KBM-7 (cell line): Measurements from ENCODE around the gene CBFA2T3.

ENCODE experiments used
- DNase-seq: peaks from one replicate; pipeline ENCODE4 v3.0.0-alpha.2; 2015
- in situ Hi-C: fragments of 300-500 bp; cut with MboI; formaldehyde crosslinking; loops from 2 replicates; pipeline ENCODE4 v1.14.3; 2020; ENCODE audit warnings: low sequenced_read_pairs, low pct_unique_long_range_greater_than_20kb, mixed read lengths

CBFA2T3 gene

DNA sequence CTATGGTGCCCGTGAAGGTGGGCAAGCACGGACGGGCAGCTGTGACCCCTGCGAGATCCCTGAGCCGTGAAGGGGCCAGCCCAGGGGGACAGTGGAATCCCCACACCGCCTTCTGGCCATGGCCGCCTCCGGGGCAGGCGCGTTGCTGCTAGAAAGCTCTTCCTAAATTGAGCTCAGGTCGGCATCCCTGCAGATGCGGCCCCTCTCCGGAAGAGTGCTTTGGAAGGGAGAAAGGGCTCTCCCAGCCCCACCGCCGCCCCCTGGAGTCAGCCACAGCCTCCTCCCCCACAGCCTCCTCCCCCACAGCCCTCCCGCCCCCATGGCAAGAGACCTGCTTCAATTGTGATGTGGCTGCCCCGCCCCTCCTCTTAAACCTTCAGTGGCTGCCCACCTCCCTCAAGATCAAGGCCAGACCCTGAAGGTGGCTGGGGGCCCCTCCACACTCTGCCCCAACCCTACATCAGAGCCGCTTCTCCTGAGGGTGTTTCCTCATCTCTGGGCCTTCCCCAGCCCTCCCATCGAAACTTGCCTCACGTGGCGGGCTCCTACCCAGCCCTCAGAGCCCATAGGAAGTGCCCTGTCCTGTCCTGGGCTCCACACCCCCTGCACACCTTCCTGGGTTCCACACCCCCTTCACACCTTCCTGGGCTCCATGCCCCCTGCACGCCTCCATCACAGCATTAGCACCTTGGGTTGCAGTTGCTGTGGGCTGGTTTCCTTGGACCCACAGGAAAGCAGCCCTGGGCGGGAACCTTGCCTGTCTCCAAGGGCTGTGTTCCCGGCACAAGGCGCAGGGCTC lies 5.5 kb upstream of the CBFA2T3 start:
- DNase-seq = peak; percentile 72
- in situ Hi-C loops = no loop called here

DNA sequence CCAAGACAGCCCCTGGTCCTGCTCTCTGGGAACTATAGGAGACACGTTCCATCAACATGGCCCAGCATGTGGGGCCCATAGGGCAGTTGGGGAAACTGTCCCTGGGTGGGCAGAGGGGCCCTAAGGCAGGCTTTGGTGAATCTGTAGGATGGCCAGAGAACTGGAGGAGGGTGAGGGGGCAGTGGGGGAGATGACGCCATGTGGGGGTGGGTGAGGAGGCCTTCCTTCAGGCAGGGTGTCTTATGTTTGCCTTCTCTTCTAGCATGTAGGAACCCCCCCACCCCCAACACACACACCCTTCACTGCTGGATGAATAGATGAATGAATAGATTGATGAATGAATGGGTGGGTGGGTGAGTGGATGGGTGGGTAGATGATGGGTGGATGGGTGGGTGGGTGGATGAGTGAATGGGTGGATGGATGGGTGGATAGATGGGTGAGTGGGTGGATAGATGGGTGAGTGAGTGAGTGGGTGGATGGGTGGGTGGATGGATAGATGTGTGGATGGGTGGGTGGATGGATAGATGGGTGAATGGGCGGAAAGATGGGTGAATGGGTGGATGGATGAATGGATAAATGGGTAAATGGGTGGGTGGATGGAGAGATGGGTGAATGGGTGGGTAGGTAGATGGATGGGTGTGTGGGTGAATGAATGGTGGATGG lies 2.5 kb upstream of the CBFA2T3 start:
- DNase-seq = no peak
- in situ Hi-C loops = no loop called here

DNA sequence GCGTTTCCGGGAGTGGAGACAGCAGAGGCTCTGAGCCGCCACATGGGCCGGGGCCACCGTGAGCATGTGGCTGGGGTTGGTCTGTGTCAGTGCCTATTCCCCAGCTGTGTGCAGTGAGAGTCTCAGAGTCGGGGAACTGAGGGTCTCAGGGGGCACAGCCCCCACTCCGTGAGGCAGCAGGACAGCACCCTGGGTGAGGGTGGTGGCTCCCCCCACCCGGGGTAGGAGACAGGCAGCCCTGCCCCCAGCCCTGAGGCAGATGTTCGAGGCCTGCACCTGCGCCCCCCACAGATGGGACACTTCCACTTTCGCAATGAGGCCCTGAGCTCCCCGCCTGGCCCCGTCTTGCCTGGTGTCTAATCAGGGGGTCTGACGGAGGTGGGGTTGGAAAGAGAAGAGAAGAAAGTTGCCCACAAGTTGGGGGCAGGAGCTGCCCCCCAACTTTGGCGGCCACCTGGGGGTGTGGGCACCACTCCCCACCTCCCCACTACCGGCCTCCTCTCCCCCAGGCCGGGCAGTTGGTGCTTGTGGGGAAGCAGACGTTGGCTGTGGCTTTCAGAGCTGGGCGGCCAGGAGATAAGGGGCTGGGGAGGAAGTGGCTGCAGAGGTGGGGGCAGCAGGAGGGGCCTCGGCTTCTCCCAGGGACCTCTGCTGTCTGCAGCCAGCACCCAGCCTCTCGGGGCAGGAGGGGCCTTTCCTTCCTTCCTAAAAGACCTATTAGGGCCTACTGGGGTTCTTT lies 1.8 kb upstream of the CBFA2T3 start:
- DNase-seq = peak; percentile 96
- in situ Hi-C loops = no loop called here

DNA sequence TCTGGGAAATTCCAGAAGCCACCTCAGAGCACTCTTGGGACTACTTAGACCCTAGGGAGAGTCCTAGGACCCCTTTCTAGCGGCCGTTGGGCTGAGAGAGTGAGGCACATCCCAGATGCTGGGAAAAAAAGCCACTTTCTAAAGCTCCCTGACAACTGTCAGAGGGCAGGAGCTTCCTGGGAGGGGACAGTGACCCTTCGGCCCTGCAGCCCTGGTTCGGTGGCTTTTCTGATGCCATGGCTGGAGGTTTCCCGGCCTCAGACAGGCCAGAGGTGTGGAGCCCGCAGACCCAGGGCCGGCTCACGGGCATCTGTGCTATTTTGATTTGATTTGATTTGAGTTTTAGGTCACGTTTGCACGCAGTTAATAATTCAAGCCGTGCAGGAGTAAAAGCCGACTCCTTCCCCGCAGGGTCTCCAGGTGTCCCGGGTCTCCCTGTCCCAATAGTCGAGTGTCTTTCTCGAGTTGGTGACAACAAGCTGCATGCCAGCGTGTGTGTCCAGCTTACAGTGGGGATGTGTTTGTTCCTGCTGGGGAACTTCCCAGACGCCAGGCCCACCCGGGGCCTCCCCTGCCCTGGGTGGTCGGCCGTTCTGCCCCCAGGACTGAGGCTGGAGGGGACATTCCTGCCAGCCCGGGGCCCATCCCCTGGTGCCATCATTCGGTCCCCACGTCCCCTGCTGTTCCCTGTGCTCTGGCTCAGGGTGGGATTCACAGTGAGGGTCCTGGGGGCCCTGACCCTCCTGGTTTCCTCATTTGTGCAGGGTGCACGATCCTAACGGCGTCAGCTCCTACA lies 1.0 kb upstream of the CBFA2T3 start:
- in situ Hi-C loops = no loop called here
- no peak for DNase-seq

DNA sequence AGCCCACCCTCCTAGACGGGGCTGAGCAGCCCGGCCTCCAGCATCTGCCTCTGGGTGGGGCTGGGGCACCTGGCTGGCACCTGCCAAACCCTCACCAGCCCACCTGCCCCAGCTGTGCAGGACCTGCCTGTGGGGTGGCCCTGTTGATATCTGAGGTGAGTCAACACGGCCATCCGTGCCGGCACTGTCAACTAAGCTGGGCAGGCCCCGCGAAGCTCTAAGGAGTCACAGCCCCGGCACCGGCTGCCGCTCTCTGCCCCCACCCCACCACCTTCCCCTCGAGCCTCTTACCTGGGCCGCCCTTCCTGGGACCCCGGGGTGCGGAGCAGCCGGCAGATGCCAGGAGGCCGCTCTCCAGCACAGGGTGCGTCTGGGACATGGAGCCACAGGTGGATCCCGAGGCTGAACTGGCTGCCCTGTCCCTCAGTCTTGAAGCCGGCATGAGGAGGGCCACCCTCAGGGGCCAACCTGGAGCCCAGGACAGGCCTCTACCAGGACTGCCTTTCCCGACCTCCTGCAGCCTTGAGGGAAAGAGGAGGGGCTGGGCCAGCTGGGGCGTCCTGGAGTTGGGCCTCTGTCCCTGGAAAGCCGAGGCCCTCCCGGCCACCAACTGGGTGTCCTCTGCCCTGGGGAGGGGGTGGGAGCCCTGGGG lies 515 bp downstream of the CBFA2T3 start:
- in situ Hi-C loops = no loop called here
- DNase-seq = no peak

DNA sequence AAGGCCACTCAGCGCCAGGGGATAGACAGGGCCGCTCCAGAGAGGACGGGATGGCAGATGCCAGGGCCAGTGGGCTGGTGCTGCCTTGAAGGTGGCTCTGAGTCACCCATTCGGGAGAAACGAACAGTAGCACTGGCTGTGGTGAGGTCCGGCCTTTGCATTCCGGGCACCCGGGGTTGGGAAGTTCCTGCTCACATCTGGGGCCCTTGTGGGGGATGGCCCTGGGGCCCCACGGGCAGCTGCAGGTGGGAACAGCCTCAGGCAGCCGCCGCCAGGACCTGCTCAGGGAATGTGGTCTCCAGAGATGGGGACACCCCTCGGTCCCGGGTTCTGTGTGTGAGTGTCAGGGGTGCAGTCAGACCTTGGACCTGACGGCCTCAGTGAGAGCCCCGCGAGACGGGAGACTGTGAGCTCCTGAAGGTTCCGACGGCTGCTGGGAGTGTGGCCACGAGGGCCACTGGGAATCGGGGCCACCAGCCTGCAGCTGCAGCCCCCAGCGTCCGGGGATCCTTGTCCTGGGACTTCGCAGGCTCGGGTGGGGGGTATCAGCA lies 1.4 kb downstream of the CBFA2T3 start:
- in situ Hi-C loops = no loop called here
- no peak for DNase-seq

DNA sequence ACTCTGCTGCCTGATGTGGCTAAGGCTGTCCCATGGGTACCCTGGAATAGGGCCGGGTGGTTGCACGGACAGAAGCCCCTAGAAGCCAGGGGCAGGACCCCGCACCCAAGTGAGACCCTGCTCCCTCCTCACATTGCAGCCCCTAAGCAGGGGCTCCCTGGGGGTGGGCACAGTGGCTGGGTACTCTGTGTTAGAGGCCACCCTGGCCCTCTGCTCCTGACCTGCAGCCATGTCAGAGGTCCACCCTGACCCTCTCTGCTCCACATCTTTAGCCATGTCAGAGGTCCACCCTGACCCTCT lies 2.1 kb downstream of the CBFA2T3 start:
- DNase-seq = no peak
- in situ Hi-C loops = no loop called here

DNA sequence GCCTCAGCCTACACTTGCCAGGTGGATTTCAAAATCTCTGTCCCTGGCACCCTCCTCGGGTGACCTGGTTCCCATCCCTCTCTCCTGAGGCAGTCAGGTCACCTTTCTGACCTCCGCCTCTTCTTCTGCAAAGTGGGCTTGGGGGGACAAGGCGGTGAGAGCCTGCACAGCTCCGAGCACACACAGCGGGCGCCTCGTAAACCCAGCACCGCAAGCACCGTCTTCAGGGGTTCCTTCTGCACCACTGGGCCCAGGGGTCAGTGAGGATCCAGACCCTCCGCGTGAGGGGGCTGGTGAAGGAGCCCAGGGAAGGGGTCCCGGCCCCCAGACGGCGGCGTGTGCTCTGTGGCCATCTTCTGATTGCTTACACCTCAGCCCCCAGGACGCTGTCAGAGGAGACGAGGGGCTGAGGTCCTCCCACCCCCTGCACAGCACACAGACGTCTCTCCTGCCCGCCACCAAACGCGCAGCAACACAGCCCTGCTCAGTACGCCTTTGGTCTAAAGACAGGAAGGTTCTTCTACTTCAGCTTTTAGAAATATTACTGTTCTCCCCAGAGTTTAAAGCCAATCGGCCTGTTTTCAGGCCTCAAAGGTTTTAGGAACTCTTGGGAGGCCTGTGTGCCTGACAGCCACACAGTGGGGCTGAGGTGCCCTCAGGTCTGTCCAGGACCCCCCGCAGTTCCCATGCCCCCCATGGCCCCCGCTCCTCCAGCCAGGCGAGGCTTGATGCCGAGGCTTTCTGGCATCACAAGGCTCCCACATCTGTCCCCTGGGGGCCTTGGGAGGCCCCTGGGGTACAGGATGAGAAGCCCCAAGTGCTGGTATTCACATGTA lies 2.7 kb downstream of the CBFA2T3 start:
- in situ Hi-C loops = no loop called here
- no peak for DNase-seq

DNA sequence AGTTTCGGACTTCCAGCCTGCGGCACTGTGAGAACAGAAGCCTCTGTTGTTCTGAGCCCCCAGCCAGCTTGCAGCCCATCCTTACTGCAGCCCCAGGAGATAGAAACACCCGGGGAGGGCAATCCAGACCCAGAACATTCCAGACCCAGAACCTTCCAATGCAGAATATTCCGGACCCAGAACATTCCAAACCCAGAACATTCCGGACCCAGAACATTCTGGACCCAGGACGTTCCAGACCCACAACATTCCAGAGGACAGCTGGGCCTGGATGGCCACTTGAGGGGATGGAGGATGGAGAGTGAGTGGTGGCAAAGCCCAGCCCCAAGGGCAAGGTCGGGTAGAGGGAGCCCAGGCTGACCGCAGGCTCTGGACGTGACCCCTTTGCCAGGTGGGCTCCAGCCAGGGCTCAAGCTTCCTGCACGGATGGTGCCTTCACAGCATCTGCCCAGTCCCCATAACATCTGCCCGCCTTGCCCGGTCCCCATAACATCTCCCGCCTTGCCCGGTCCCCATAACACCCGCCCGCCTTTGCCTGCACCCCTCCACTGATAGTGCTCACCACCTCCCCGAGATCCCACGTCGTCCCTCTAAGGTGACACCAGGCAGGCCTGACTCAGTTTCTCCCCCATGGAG lies 3.5 kb downstream of the CBFA2T3 start:
- in situ Hi-C loops = no loop called here

DNA sequence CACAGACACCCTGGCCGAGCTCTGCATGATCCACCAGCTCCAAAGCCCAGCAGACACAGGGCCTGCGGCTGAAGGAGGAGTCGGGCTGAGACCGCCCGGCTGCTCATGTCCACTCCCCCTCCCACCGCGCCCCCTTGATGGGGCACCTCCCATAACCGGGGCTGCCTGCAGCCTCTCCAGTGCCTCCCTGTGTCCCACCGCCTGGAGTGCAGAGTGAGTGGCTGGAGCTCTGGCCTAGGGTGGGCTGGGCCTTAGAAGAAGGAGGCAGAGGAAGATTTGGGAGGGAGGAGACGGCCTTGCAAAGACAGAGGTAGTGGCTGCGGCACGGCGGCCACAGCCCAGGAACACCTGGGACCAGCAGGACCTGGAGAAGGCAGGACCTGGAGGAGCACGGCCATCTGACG lies 4.0 kb downstream of the CBFA2T3 start:
- in situ Hi-C loops = no loop called here
- DNase-seq = no peak

More for the DNA sequence above, 3.5 kb downstream of the CBFA2T3 start:
- DNase-seq = no peak

DNA sequence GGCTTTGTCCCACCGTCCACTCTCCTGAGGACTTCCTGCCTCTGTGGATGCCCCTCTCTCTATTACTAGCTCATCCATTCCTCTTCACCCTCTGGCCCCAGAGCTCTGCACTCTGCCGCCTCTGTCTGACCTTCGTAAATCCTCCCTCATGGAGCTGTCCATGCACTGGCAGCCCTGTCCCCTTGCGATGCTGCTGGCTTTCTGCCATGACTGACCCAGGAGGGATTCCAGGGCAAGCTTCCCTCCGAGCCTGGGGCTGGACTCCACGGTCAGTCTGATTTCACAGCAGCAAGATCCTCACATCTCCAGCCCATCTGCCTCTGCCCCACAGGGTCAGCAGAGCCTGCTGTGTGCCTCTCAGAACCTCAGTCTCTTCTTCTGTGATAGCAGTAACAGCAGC lies 4.7 kb downstream of the CBFA2T3 start:
- in situ Hi-C loops = no loop called here
- no peak for DNase-seq

DNA sequence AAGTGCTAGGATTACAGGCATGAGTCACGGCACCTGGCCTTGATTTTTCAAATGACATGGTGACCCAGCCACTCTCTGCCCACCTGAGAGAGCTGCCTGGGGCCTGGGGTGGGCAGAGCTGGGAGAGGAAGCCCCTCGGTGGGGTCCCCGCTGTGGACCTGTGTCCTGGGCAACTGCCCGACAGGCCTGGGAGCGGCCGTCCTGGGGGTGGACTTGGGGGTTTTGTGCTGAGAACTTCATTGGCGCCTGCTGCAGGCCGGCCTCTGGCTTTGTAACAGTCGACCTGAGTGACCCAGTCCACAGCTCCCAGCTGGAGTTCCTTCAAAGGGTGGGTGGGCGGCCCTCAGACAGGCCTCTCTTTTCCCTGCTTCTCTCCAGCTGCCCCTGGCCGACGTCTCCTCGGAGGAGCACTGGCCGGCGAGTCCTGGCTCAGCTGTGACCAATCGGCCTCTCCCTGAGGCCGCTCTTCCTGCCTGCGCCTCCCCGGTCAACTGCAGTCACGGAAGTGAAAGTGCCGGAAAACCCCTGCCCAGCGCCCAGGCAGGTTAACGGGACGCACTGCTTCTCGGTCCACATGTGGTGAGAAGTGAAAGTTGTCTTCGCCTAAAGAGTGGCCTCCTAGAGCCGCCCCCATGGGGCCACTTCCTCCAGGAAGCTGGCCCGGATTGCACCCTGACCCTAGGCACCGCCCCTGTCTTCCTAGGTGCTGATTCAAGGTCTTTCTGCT lies 5.5 kb downstream of the CBFA2T3 start:
- DNase-seq = no peak
- in situ Hi-C loops = no loop called here

DNA sequence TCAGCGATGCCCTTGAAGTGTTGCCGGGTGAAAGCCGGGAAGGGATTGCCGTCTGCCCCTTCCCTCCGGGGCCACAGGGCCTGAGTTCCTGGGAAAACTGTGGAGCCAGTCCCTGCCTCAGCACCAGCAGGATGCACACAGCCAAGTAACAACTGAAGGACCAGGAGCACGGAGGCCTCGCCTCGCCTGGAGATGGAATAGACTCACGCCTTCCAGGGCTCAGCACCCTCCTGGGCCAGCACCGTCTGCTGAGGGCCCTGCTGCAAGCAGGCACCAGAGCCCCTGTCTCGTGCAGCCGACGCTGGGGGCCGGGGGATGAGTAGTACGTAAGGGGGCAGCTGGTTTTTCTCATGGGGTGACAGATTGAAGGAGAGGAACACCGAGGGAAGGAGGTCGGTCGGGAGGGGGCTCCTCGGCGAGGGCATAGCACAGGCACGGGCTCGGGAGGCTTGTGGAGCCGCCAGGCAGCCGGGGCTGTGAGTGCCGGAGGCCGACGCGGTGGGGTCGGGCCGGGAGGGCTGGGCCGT lies 6.4 kb downstream of the CBFA2T3 start:
- DNase-seq = no peak
- in situ Hi-C loops = no loop called here

DNA sequence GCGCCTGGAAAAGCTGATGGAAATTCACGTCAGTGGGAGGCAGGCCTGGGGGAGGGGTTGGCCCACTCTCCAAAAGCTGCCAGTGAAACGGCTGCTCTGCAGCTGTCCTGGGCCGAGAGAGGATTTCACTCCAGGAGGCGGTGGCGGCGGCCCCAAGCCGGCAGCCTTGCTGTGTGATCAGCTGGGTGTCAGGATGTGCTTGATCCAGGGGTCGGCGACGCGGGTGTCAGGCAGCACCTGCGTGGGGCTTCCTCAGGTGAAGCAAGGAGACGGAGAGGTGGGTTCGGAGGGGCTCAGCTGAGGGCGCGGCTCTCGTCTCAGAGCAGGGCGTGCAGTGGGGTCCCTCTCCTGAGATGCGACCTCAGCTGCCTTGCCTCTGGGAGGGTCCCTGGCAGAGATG lies 7.0 kb downstream of the CBFA2T3 start:
- in situ Hi-C loops = no loop called here
- no peak for DNase-seq

DNA sequence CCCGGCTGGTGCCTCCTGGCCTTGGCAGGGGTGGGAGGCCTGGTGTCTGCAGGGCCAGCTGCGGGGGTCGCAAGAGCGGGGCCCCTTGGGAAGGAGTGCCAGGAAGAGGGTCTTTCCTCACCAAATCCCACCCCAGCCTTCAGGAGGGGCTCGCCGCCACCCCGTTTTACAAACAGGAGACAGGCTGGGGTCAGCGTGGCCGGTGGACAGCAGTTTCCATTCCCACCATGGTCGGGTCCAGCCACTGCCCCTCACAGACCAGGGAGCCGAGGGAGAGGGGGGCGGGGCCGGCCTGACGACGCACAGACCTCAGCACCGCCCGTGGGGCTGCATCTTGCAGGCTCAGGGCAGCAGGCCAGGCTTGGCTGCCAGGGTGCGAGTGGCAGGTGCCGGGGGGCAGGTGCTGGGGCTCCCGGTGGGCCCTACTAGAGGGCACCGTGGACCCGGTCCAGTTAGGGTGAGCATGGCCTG lies 7.6 kb downstream of the CBFA2T3 start:
- DNase-seq = no peak
- in situ Hi-C loops = no loop called here

DNA sequence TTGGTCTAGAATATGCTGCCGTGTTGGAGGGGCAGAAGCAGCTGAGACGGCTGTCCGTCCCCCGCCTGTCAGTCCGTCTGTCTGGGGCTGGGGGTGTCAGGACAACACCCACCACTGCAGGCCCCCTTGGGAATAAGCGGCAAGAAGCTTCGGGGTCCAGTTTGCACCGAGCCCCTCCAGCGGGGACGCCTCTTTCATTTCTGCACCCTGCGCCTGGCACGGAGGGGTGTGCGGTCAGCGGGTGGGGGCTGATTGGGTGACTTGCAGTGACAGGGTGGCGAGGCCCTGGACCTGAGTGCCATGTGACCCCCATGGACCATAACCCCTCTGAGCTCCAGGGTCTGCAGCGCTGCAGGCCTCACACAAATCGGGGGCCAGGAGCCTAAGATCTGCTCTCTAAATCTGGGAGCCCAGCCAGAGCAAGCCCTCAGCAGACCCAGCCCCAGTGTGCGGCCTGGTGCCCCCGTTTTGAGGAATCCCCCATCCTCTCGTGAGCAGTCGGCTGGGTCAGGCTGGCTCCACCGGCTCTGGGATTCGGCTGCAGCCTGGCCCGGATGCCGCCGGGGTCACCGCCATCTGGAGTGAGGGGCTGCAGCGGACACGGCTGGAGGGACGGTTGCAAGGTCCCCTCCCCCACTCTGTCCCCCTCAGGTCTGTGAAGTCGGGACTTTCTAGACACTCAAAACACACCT lies 8.3 kb downstream of the CBFA2T3 start:
- DNase-seq = no peak
- in situ Hi-C loops = no loop called here
